Inflammatory macrophage treated with lipopolysaccharide for 1 hour (primary cell): Measurements from ENCODE around the gene KIAA1143.

Experiments
- DNase-seq, 2 donors: peaks; one replicate each; pipeline ENCODE4 v3.0.0-alpha.2; 2020 to 2022

Gene KIAA1143

DNA sequence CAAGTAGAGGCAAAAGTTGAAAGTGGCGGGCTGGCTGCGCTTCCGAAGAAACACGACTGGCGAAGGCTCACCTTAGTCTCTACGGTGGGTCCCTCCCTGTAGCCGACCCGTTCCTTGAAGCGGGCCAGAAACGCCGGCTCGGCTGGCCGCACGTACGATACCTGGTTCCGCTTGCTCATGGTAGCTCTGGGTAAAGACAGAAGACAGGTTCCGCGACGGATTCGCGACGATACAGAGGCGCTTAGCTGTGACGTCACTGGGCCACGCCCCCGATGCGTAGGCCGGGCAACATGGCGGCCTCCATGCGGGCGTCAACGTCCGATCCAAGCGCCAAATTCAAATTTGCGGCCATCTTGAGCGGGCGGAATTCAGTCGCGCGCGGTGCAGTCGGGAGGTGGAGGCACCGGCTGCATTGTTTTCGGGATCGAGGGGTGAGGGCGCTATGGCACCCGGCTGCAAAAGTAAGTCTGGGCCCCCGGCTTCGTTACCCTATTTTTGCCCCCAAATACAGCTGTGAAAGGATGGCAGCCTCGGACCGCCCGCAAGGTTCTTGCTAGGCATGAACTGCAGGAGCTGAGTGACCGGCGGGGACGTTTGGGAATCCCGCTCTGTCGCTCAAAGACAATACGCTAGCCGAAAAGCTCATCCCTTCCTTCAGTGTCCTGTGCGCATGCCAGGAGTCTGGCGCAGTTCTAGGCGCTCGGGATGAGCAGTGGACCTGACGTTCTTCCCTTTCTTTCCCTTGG, at the start of gene KIAA1143, which contains the start of gene KIF15:
Gene KIAA1143 (minus strand): TSS at position 196 of the 746 bp plus-strand sequence. CDS start 17 bp downstream, at position 179.
Gene KIF15 (plus strand): TSS at position 371 of the 746 bp plus-strand sequence. CDS start 72 bp downstream, at position 443.
- peak; percentile 93 to 100 for DNase-seq

DNA sequence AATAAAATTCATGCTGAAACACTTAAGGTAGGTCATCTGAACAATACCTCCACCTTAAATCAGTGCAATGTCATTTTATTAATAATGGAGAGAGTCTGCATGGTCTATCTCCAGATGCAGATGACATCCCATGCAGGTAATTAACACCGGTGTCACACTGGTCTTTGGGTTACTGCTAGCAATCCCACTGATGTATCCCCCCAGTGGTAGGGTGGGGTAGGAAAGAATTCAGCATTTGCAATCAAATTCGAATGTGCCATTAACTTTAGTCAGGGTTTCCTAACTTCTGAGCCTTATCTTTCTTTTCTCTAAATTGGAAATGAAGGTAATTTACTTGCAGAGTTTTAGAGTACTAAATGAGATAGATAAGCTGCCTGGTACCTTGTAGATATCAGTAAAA, 44.5 kb upstream of the KIAA1143 start:
- DNase-seq = no peak

DNA sequence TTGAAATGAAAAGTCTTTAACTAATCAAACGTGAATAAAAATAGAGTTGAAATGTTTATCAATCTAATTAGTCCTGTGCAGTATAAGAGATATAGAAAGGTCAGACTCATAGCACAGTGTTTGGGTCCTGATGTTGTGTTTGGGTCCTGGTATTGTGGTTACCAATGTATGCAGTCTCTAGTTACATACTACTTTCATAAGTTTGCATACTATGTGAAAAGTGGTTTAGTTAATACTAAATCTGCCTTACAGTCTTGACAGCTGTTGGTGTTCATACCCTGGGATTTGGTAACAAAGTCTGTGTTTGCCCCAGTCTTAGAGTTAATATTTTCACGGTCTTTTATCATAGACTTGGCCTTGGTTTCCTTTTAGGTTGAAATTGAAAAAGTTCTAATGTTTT, 41.9 kb upstream of the KIAA1143 start:
- DNase-seq = no peak

DNA sequence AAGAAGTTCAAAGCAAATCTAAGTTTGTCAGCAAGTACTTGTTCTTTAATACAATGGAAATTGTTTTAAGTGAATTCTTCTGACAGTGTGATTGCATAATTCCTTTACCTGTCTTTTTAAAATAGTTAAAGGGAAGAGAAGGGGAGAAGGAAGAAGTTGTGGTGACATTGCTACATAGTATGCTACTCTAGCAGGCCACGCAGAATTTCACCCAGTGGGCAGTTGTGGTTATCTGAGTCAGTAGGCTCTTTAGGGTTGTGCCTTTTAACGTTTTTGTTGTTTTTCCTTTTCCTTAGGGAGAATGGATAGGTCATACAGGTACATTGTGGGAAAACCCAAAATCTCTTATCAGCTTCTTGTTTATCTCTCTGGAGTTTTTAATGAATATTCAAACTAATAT, 40.6 kb upstream of the KIAA1143 start:
- DNase-seq = peak; percentile 28 to 41

DNA sequence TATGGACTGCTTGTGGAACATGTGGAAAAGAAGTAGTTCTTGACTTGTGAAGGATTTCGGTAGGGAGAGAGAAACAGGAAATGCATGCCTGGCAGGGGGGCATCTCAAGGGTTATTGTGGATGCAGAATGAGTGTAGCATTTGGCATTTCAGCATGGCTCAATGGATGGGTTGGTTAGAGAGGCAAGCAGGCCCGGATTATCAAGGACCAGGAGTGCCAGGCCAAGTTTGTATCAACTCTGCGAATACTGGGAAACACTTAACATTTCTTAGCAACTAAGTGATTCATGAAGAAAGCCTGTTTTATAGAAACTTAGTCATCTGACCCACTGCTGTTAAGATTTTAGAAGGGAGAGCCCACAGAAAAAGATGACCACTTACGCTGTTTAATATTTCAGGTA, 33.8 kb upstream of the KIAA1143 start:
- DNase-seq = no peak

DNA sequence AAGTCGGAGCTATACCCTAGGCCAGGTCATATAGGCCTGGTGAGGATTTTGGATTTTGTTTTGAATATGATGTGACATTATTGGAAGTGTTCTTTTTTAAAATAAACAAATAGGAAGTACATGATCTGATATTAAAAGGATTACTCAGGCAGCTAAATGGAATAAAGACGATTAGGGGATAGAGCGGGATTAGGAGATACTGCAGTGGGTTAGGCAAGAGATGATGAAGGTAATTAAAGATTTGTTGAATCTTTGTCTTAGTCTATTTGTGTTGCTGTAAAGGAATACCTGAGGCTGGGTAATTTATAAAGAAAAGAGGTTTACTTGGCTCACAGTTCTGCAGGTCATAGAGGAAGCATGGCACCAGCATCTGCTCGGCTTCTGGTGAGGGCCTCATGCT, 21.5 kb upstream of the KIAA1143 start:
- DNase-seq = no peak

DNA sequence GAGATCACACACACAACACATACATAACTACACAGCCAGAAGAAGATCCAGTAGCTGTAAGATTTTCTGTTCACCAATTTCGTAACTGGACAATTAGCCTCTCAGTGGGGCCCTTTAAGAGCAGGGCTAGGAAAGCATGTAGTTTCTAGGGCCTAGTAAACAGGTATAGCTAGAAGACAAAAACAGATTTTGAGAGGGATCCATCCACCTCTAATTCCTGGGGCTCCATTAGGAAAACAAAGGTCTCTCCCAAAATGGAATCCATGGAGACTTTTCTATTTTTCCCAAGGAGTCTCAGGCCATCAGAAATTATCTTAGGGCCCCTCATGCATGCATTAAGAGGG, 10.7 kb upstream of the KIAA1143 start:
- no peak for DNase-seq

DNA sequence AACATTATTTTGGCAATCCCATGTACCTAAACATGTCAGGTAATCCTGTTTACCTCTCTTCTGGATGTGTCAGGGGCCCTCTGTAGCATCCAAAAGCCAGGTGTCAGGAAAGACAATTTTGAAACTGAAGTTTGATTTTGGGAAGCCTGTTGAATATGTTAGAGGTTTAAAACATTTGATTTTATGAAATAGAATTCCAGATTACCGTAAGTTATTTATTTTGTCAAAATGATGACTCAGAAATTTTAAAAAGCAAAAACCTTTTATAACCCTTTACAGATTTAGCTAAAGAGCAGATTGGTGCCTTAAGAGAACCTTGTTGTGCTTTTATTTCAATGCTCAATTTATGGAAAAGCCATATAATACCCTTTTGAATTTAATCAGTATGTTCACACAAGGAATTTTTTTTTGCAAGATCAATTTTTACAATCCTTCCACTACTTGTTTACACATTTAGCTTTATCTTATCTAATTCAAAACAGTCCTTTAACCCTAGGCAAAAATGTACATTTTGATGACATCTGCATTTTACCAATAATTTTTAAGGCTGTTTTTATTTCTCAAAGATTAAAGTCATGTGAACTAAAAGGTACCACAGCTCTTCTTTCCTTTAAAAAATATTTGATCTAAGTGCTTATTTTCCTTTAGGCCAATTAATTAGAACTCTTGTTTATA, 10.1 kb upstream of the KIAA1143 start:
- no peak for DNase-seq

DNA sequence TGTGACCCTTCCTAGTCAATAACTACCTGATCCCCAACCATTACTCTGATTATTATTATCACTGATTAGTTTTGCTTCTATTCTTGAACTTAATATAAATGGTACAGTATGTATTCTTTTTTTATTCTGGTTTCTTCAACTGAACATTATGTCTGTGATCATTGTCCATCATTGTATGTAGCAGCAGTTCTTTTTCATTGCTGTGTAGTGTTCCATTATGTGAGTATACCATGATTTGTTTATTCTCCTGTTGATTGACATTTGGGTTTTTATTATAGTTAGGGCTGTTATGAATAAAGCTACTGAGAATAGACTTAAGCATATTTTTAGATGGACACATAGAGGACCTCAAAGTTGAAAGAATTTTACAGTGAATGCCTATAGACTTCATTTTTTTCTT, 2.8 kb upstream of the KIAA1143 start:
- no peak for DNase-seq

DNA sequence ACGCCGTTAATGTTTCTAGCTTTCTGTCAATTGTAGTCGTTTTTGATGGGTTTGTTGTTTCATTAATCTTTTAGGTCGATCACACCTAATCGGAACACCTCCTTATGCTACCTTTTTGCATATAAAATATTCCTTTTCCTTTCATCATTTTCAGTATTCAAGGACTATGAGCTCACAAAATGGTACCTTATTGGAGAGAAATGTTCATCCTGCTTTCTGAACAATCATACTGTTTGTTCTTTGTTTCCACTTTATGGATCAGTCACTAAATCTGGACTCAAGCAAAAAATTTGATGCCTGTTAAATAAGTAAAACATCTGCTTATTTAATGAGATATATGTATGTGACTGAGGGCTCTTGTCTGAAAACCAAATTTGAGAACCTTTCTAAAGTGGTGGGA, 1.3 kb upstream of the KIAA1143 start:
- no peak for DNase-seq

DNA sequence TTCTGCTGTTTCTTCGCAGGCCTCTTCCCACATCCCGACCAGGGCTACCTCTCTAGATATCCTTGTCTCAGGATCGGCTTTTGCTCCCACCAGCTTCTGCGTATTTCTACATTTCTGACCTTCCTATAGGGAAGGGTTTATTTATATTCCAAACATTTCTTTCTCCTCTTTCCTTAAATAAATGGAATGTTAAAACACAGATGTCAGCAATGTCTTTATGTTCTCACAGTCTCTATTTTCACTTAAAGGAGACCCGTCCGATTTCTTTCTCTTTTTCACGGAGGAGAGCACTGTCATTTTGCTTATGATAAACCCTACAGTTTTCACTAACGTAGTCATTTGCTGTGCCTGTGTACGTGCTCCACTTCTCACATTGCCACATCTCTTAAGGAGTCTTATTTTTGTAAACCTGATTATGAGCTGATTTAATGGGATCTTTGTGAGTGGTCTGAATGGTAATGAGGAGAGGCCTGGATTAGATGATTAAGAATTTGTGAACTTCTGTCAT, 805 bp upstream of the KIAA1143 start:
- DNase-seq = peak in 1 of 2 donors; percentile 1

DNA sequence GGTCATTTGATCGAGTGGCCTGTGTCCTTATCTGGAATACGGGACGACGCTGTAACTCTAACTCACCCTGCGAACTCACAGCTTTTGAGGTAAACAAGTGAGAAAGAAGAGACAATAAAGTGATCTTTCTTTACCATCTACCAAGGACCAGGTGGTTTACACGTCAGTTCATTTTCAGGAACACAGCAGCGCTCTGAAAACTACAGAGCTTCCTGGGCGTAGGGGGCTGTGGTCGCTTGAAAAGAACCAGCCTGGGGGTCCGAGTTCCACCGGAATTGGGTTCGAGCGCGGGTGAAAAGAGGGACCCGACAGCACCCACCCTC, 357 bp downstream of the KIAA1143 start:
- DNase-seq = no peak

DNA sequence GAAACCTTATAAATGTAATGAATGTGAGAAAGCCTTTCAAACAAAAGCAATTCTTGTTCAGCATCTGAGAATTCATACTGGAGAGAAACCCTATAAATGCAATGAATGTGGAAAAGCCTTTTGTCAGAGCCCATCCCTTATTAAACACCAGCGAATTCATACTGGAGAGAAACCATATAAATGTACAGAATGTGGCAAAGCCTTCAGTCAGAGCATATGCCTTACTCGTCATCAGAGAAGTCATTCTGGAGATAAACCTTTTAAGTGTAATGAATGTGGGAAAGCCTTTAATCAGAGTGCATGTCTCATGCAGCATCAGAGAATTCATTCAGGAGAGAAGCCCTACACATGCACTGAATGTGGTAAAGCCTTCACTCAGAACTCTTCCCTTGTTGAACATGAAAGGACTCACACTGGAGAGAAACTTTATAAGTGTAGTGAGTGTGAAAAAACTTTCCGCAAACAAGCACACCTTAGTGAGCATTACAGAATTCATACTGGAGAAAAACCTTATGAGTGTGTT, 26.7 kb downstream of the KIAA1143 start:
- no peak for DNase-seq

DNA sequence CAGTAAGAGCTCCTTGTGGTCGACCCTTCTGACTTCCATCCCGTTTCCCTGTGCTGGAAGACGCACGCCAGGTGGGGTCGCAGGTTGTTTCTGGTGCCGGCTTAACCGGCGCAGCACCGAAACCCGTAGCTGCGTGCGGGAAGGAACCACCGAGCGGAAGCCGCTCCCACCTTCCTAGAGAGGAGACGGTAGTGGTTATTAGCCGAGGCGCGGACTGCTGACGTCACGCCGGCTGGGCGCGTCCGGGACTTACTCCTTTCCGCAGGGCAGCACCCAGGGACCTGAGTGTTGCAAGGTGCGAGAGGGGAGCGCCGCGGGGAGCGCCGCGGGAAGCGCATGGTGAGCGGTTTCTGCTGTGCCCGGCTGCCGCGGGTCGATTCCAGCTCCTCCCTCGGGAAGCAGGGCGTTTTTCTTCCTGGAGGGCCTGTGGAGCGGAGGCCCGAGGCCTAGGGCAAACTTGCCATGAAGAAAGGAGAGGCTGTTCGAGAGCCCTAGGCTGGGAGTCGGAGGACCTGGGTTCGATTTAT, 32.0 kb downstream of the KIAA1143 start, which contains the start of gene ZNF501:
Gene ZNF501 (plus strand): TSS at position 252 of the 527 bp plus-strand sequence. CDS start 4,787 bp downstream, outside the sequence.
- peak; percentile 89 for DNase-seq

DNA sequence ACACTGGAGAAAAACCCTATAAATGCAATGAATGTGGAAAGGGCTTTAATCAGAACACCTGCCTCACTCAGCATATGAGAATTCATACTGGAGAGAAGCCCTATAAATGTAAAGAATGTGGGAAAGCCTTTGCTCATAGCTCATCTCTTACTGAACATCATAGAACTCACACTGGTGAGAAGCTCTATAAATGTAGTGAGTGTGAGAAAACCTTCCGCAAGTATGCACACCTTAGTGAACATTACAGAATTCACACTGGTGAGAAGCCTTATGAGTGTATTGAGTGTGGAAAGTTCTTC, 39.4 kb downstream of the KIAA1143 start:
- DNase-seq = no peak

DNA sequence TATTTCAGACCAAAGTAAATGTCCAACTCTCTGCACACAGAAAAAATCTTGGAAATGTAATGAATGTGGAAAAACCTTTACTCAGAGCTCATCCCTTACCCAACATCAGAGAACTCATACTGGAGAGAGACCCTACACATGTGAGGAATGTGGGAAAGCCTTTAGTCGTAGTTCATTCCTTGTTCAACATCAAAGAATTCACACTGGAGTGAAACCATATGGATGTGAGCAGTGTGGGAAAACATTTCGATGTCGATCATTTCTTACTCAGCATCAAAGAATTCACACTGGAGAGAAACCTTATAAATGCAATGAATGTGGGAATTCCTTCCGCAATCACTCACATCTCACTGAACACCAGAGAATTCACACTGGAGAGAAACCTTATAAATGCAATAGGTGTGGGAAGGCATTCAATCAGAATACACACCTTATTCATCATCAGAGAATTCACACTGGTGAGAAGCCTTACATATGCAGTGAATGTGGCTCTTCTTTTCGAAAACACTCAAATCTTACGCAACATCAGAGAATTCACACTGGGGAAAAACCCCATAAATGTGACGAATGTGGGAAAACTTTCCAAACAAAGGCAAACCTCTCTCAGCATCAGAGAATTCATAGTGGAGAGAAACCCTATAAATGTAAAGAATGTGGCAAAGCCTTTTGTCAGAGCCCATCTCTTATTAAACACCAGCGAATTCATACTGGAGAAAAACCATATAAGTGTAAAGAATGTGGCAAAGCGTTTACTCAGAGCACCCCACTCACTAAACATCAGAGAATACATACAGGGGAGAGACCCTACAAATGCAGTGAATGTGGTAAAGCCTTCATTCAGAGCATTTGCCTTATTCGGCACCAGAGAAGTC, 40.0 kb downstream of the KIAA1143 start:
- DNase-seq = no peak

DNA sequence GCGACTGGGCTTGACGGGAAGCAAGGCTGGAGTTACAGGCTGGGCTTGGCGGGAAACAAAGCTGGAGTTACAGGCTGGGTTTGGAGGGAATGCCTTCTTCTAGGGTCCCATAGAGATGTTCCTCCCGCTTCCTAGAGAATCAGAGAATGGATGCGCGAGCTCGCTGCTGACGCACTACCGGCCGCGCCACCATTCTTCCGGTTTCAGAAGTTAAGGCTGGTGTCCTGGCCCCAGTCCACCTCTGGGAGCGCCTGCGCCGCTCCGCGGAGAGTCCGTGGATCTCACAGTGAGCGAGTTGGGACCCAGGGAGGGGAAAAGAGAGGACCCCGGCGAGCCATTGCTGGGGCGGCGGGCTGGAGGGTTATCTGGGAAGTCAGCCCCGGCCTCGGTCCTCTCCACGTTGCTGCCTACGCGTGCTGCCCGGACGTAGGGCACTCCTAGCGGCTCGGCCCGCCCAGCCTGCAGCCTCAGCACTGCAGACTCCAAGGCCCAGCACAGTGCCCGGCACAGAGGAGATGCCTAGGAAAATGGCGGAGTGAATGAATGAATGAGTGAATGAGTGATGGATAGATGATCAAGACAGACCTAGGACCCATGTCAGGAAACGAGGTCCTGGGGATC, 48.9 kb downstream of the KIAA1143 start, which contains the start of gene ZNF502:
Gene ZNF502 (plus strand): TSS at position 206 of the 621 bp plus-strand sequence. CDS start 7,602 bp downstream, outside the sequence.
- DNase-seq = peak; percentile 67 to 74
